ENCODE data around the gene CHD3.

CHD3 gene

GRCh38 chr17:7888184-7888920, at the start of gene CHD3:
CHD3 (plus strand) TSS chr17:7888789; CDS start chr17:7889001, 212 bp downstream.
- in situ Hi-C loops (cut with HindIII; ENCODE audit: low pct_unique_long_range_greater_than_20kb, low sequenced_read_pairs) = no loop called here
- DNase-seq (ENCODE audit: low read depth in 1 of 2, low spot score in 1 of 2) = peak; percentile 57 to 96

GRCh38 chr17:7839190-7839875, 49.3 kb upstream of the CHD3 start:
- no peak for TF ChIP-seq JUND (IDR thresholded peaks at IDR 0.05; ENCODE audit: low read depth)
- DNase-seq (ENCODE audit: low read depth in 1 of 2, low spot score in 1 of 2) = peak in 1 of 2 experiments; percentile 49
- in situ Hi-C loops (cut with HindIII; ENCODE audit: low pct_unique_long_range_greater_than_20kb, low sequenced_read_pairs) = no loop called here

More at GRCh38 chr17:7888184-7888920, at the start of gene CHD3:
- no peak for TF ChIP-seq JUND (IDR thresholded peaks at IDR 0.05; ENCODE audit: low read depth)

GRCh38 chr17:7839876-7840261, 48.7 kb upstream of the CHD3 start:
- in situ Hi-C loops (cut with HindIII; ENCODE audit: low pct_unique_long_range_greater_than_20kb, low sequenced_read_pairs) = no loop called here
- DNase-seq (ENCODE audit: low read depth in 1 of 2, low spot score in 1 of 2) = peak in 1 of 2 experiments; percentile 52
- no peak for TF ChIP-seq JUND (IDR thresholded peaks at IDR 0.05; ENCODE audit: low read depth)

- no peak for TF ChIP-seq JUND (IDR thresholded peaks at IDR 0.05; ENCODE audit: low read depth)
- no peak for DNase-seq (ENCODE audit: low read depth in 1 of 2, low spot score in 1 of 2)
- in situ Hi-C loops (cut with HindIII; ENCODE audit: low pct_unique_long_range_greater_than_20kb, low sequenced_read_pairs) = no loop called here
Observed at GRCh38 chr17:7840441-7840840, 48.1 kb upstream of the CHD3 start.

- DNase-seq (ENCODE audit: low read depth in 1 of 2, low spot score in 1 of 2) = no peak
- TF ChIP-seq JUND (IDR thresholded peaks at IDR 0.05; ENCODE audit: low read depth) = no peak
- in situ Hi-C loops (cut with HindIII; ENCODE audit: low pct_unique_long_range_greater_than_20kb, low sequenced_read_pairs) = no loop called here
Observed at GRCh38 chr17:7840875-7841274, 47.7 kb upstream of the CHD3 start.

- in situ Hi-C loops (cut with HindIII; ENCODE audit: low pct_unique_long_range_greater_than_20kb, low sequenced_read_pairs) = no loop called here
- DNase-seq (ENCODE audit: low read depth in 1 of 2, low spot score in 1 of 2) = peak in 1 of 2 experiments; percentile 75
- no peak for TF ChIP-seq JUND (IDR thresholded peaks at IDR 0.05; ENCODE audit: low read depth)
Observed at GRCh38 chr17:7841396-7841914, 47.1 kb upstream of the CHD3 start.

- TF ChIP-seq JUND (IDR thresholded peaks at IDR 0.05; ENCODE audit: low read depth) = no peak
- in situ Hi-C loops (cut with HindIII; ENCODE audit: low pct_unique_long_range_greater_than_20kb, low sequenced_read_pairs) = no loop called here
- peak in 1 of 2 experiments; percentile 87 for DNase-seq (ENCODE audit: low read depth in 1 of 2, low spot score in 1 of 2)
Observed at GRCh38 chr17:7841915-7842379, 46.6 kb upstream of the CHD3 start.

GRCh38 chr17:7842380-7843256, 46.0 kb upstream of the CHD3 start:
- peak in 1 of 2 experiments; percentile 57 for DNase-seq (ENCODE audit: low read depth in 1 of 2, low spot score in 1 of 2)
- in situ Hi-C loops (cut with HindIII; ENCODE audit: low pct_unique_long_range_greater_than_20kb, low sequenced_read_pairs) = no loop called here
- no peak for TF ChIP-seq JUND (IDR thresholded peaks at IDR 0.05; ENCODE audit: low read depth)

- TF ChIP-seq JUND (IDR thresholded peaks at IDR 0.05; ENCODE audit: low read depth) = no peak
- in situ Hi-C loops (cut with HindIII; ENCODE audit: low pct_unique_long_range_greater_than_20kb, low sequenced_read_pairs) = no loop called here
- no peak for DNase-seq (ENCODE audit: low read depth in 1 of 2, low spot score in 1 of 2)
Observed at GRCh38 chr17:7843257-7843535, 45.4 kb upstream of the CHD3 start.

GRCh38 chr17:7843536-7844291, 44.9 kb upstream of the CHD3 start:
- no peak for TF ChIP-seq JUND (IDR thresholded peaks at IDR 0.05; ENCODE audit: low read depth)
- in situ Hi-C loops (cut with HindIII; ENCODE audit: low pct_unique_long_range_greater_than_20kb, low sequenced_read_pairs) = no loop called here
- peak; percentile 66 to 85 for DNase-seq (ENCODE audit: low read depth in 1 of 2, low spot score in 1 of 2)

- peak; percentile 86 to 96 for DNase-seq (ENCODE audit: low read depth in 1 of 2, low spot score in 1 of 2)
- TF ChIP-seq JUND (IDR thresholded peaks at IDR 0.05; ENCODE audit: low read depth) = no peak
- in situ Hi-C loops (cut with HindIII; ENCODE audit: low pct_unique_long_range_greater_than_20kb, low sequenced_read_pairs) = no loop called here
Observed at GRCh38 chr17:7844292-7845154, 44.1 kb upstream of the CHD3 start.

Data from T47D (cell line).